Uterus (tissue), 4 donors: ENCODE results near the gene NUBP2. TPM values are rescaled to one million over a fixed set of nuclear protein-coding genes. Genes with fewer than 3 reads are reported as not detected.

Source experiments
- DNase-seq, 2 donors: peaks; one replicate each; pipeline ENCODE4 v3.0.0-alpha.2; 2019 to 2020
- H3K27ac ChIP-seq, 2 donors: fragments of 200-600 bp; sonication (generic); 1 replicate in 1 of 2; 2 replicates in 1 of 2; pipeline ENCODE4 v1.5.1; 2016 to 2018
- H3K27me3 ChIP-seq, 2 donors: fragments of 200-600 bp; sonication (generic); one replicate each; pipeline ENCODE4 v1.5.1; 2018 to 2019; ENCODE audit warnings: control low read depth in 1 of 2
- H3K36me3 ChIP-seq, 2 donors: fragments of 200-600 bp; sonication (generic); one replicate each; pipeline ENCODE4 v1.5.1; 2019; ENCODE audit warnings: control low read depth in 1 of 2
- H3K4me1 ChIP-seq, 2 donors: fragments of 200-600 bp; sonication (generic); one replicate each; pipeline ENCODE4 v1.5.1; 2018 to 2019; ENCODE audit warnings: control low read depth in 1 of 2
- H3K4me3 ChIP-seq, 2 donors: fragments of 200-600 bp; sonication (generic); 1 replicate in 1 of 2; 2 replicates in 1 of 2; pipeline ENCODE4 v1.5.1; 2018 to 2019; ENCODE audit warnings: mild to moderate bottlenecking in 1 of 2
- H3K9me3 ChIP-seq, 2 donors: fragments of 200-600 bp; sonication (generic); one replicate each; pipeline ENCODE4 v1.5.1; 2019; ENCODE audit warnings: control low read depth in 1 of 2
- POLR2A ChIP-seq, 2 donors: fragments of 450-650 bp; IDR thresholded peaks; one replicate each; pipeline ENCODE4 v1.6.1; 2016; ENCODE audit warnings: antibody characterized with exemption in 2 of 2, mild to moderate bottlenecking in 1 of 2, moderate library complexity in 1 of 2
- intact Hi-C: fragments of 100-400 bp; cut with DNase I; formaldehyde crosslinking; loops from one replicate; pipeline ENCODE4 v1.15.1; 2023; ENCODE audit warnings: low total_unique reads
- microRNA-seq: library from miRNA; unstranded; fragments of <30 nt; microRNA quantifications from one replicate; pipeline ENCODE4, GENCODE V29; 2016; ENCODE audit warnings: borderline microRNAs expressed, borderline replicate concordance
- small RNA-seq: library from RNA; depleted of rRNA; stranded (forward); fragments of <200 nt; gene quantifications from one replicate; pipeline ENCODE3, GENCODE V24; 2016
- total RNA-seq, 4 donors: library from RNA; depleted of rRNA in 3 of 4; stranded (reverse); fragments of >200 nt in 3 of 4; gene quantifications; one replicate each; pipeline versions ENCODE4 v1.1.0 to v1.2.4, GENCODE V29; 2014 to 2023
- TF ChIP-seq, protein P1 (sequence below), 4 experiments: fragments of 200-600 bp in 2 of 4; fragments of 450-650 bp in 2 of 4; sonication (generic) in 2 of 4; IDR thresholded peaks; one replicate each; pipeline ENCODE4 v1.5.1; 2016 to 2019; ENCODE audit warnings: antibody characterized with exemption in 4 of 4, mild to moderate bottlenecking in 2 of 4, moderate library complexity in 1 of 4
- donor health status: DM: yes; HTN: yes; CAD: no.

NUBP2 gene
- total RNA-seq, 4 donors from 2014 or later: 40.5 to 54.6 (median 47.2) TPM

DNA sequence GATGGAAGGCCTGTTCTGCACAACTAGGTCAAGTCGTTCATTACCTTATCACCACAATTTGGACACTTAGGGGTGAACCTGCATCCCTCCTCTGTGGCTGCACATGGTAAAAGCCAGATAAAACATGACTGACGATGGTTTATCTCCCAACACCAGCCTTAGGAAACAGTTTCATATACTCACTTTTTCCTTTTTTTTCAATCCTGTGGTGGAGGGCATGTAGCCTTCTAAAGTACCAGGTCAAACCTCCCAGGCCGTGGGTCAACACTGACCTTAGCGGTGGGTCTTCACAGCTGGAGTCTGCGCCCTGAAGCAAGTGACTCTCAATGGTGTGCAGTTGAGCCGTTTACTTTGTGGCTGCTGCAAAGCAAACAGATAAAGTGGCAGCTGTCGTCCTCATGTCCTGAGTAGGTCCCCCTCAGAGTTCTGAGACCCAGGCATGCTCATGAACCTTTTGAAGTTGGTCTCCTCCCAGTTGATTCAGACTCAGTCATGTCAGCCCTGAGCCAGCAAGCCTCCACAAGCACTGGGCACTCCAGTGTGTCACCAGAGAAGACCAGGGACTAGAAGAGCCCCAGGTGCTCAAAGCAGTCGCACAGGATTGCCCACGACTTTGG, 50.2 kb downstream of the NUBP2 start:
- H3K4me3 ChIP-seq: no peak overlapping the region
- no peaks in the 10 kb centered on the region for H3K36me3 ChIP-seq
- intact Hi-C loops: no loop called here
- H3K27me3 ChIP-seq: no peaks in the 10 kb centered on the region
- H3K27ac ChIP-seq: no peak overlapping the region
- H3K9me3 ChIP-seq: no peaks in the 10 kb centered on the region
- no peaks in the 10 kb centered on the region for H3K4me1 ChIP-seq
- TF ChIP-seq POLR2A (IDR thresholded peaks at IDR 0.05): no peak
- TF ChIP-seq, protein P1, sequence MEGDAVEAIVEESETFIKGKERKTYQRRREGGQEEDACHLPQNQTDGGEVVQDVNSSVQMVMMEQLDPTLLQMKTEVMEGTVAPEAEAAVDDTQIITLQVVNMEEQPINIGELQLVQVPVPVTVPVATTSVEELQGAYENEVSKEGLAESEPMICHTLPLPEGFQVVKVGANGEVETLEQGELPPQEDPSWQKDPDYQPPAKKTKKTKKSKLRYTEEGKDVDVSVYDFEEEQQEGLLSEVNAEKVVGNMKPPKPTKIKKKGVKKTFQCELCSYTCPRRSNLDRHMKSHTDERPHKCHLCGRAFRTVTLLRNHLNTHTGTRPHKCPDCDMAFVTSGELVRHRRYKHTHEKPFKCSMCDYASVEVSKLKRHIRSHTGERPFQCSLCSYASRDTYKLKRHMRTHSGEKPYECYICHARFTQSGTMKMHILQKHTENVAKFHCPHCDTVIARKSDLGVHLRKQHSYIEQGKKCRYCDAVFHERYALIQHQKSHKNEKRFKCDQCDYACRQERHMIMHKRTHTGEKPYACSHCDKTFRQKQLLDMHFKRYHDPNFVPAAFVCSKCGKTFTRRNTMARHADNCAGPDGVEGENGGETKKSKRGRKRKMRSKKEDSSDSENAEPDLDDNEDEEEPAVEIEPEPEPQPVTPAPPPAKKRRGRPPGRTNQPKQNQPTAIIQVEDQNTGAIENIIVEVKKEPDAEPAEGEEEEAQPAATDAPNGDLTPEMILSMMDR (IDR thresholded peaks at IDR 0.05): no peak
- DNase-seq: no peak

DNA sequence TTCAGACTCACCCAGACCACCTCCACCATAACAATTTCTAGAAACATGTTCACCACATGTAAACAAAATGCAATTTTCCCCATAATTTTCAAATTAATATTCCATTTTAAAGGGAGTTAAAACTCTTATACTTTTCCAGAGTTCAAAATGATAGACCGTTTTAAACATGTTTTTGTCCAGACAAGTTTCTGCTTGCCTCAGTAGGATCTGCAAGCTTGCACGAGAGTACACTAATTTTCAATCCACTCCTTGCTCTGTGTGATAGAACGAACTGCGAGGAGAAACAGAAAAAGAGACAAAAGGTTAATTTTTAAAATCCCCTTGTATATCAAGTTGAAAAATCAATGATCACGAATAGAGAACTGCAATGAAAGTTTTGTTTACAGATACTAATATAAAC, 51.3 kb downstream of the NUBP2 start:
- no peaks in the 10 kb centered on the region for H3K9me3 ChIP-seq
- no peaks in the 10 kb centered on the region for H3K4me1 ChIP-seq
- H3K36me3 ChIP-seq: no peaks in the 10 kb centered on the region
- no peak overlapping the region for H3K27ac ChIP-seq
- TF ChIP-seq POLR2A (IDR thresholded peaks at IDR 0.05): no peak
- TF ChIP-seq, protein P1 (IDR thresholded peaks at IDR 0.05): no peak
- intact Hi-C loops: no loop called here
- no peaks in the 10 kb centered on the region for H3K27me3 ChIP-seq
- DNase-seq: no peak
- no peak overlapping the region for H3K4me3 ChIP-seq

Small RNAs within 50 kb of the gene (microRNA-seq; reads per million reads assigned to microRNA genes)
- gene MIR3177: 1.5 reads per million

Small RNAs within 50 kb of the gene (small RNA-seq; reads per million reads assigned to genes)
- gene MIR3177: not detected

Other genes starting within 250 kb of the NUBP2 start
- gene TMEM204, start 249.3 kb upstream of the NUBP2 start, total RNA-seq: 10 to 100 TPM; 24.8 to 45.3 (median 39.3) TPM
- 10 to 100 TPM in 3 of 4 donors, 1 to 10 TPM in 1; 6.2 to 68.2 (median 34.1) TPM for gene IFT140, start 170.9 kb upstream of the NUBP2 start, total RNA-seq
- 10 to 100 TPM in 2 of 4 donors, 1 to 10 TPM in 2; 2.6 to 25.5 (median 8.6) TPM for gene CRAMP1, start 170.6 kb upstream of the NUBP2 start, total RNA-seq
- gene JPT2, start 104.7 kb upstream of the NUBP2 start, total RNA-seq: 10 to 100 TPM; 10.6 to 59.0 (median 39.6) TPM
- gene MAPK8IP3, start 76.8 kb upstream of the NUBP2 start, total RNA-seq: 100 to 1,000 TPM in 1 of 4 donors, 10 to 100 TPM in 3; 17.4 to 113 (median 77.8) TPM
- gene NME3, start 11.4 kb upstream of the NUBP2 start, total RNA-seq: 100 to 1,000 TPM in 1 of 4 donors, 10 to 100 TPM in 3; 35.3 to 208 (median 59.7) TPM
- gene EME2, start 10.2 kb upstream of the NUBP2 start, total RNA-seq: 10 to 100 TPM in 2 of 4 donors, 1 to 10 TPM in 2; 2.6 to 28.2 (median 8.0) TPM
- 100 to 1,000 TPM in 1 of 4 donors, 10 to 100 TPM in 3; 37.3 to 158 (median 52.5) TPM for gene MRPS34, start 9.8 kb upstream of the NUBP2 start, total RNA-seq
- gene SPSB3, start 389 bp upstream of the NUBP2 start, total RNA-seq: 10 to 100 TPM; 24.8 to 67.4 (median 55.8) TPM
- gene IGFALS, start 10.7 kb downstream of the NUBP2 start, total RNA-seq: 1 to 10 TPM in 1 of 4 donors, under 1 TPM in 1, not detected in 2; 0.49 to 1.2 TPM
- 10 to 100 TPM; 22.9 to 75.3 (median 34.0) TPM for gene HAGH, start 43.9 kb downstream of the NUBP2 start, total RNA-seq
- 100 to 1,000 TPM in 1 of 4 donors, 10 to 100 TPM in 2, 1 to 10 TPM in 1; 3.5 to 115 (median 22.2) TPM for gene FAHD1, start 44.2 kb downstream of the NUBP2 start, total RNA-seq
- under 1 TPM in 2 of 4 donors, not detected in 2; 0.48 to 0.76 TPM for gene MEIOB, start 89.2 kb downstream of the NUBP2 start, total RNA-seq
- gene HS3ST6, start 135.5 kb downstream of the NUBP2 start, total RNA-seq: not detected
- gene MSRB1, start 160.2 kb downstream of the NUBP2 start, total RNA-seq: 10 to 100 TPM in 2 of 4 donors, 1 to 10 TPM in 2; 5.6 to 21.2 (median 11.9) TPM
- under 1 TPM in 1 of 4 donors, not detected in 3; 0.14 TPM for gene RPL3L, start 171.7 kb downstream of the NUBP2 start, total RNA-seq
- gene NDUFB10, start 176.6 kb downstream of the NUBP2 start, total RNA-seq: 100 to 1,000 TPM in 1 of 4 donors, 10 to 100 TPM in 3; 50.1 to 532 (median 78.0) TPM
- 1,000 to 10,000 TPM in 3 of 4 donors, 100 to 1,000 TPM in 1; 982 to 2,205 (median 1,458) TPM for gene RPS2, start 181.9 kb downstream of the NUBP2 start, total RNA-seq
- not detected for gene RNF151, start 183.9 kb downstream of the NUBP2 start, total RNA-seq
- gene TBL3, start 189.1 kb downstream of the NUBP2 start, total RNA-seq: 10 to 100 TPM in 3 of 4 donors, 1 to 10 TPM in 1; 4.1 to 46.6 (median 27.4) TPM
- gene NOXO1, start 198.5 kb downstream of the NUBP2 start, total RNA-seq: 1 to 10 TPM in 1 of 4 donors, not detected in 3; 1.0 TPM
- gene GFER, start 201.2 kb downstream of the NUBP2 start, total RNA-seq: 10 to 100 TPM in 1 of 4 donors, 1 to 10 TPM in 3; 2.6 to 20.8 (median 6.6) TPM
- gene SYNGR3, start 207.0 kb downstream of the NUBP2 start, total RNA-seq: 1 to 10 TPM in 1 of 4 donors, not detected in 3; 1.5 TPM
- gene ZNF598, start 226.9 kb downstream of the NUBP2 start, total RNA-seq: 10 to 100 TPM; 16.9 to 50.0 (median 34.6) TPM
- 1 to 10 TPM in 1 of 4 donors, not detected in 3; 1.5 TPM for gene NPW, start 236.8 kb downstream of the NUBP2 start, total RNA-seq
- 10 to 100 TPM; 10.3 to 97.1 (median 33.1) TPM for gene NHERF2, start 243.9 kb downstream of the NUBP2 start, total RNA-seq